Endothelial cell (in vitro differentiated cells): ENCODE data around the gene TOM1. TPM values are rescaled to one million over a fixed set of nuclear protein-coding genes. Genes with fewer than 3 reads are reported as not detected.

Experiments used
- DNase-seq: peaks from one replicate; pipeline ENCODE4 v3.0.0; 2021; ENCODE audit warnings: low spot score
- H3K27ac Mint-ChIP-seq: one replicate; pipeline ENCODE4 v1.8.0; 2021; ENCODE audit warnings: mixed read lengths, inconsistent platforms; ENCODE audit not compliant: unreplicated experiment
- H3K27me3 Mint-ChIP-seq: one replicate; pipeline ENCODE4 v1.8.0; 2021; ENCODE audit warnings: mild to moderate bottlenecking, moderate library complexity, mixed read lengths, inconsistent platforms; ENCODE audit not compliant: unreplicated experiment
- H3K36me3 Mint-ChIP-seq: one replicate; pipeline ENCODE4 v1.8.0; 2021; ENCODE audit warnings: mild to moderate bottlenecking, low read depth, mixed read lengths, inconsistent platforms; ENCODE audit not compliant: unreplicated experiment
- H3K4me1 Mint-ChIP-seq: one replicate; pipeline ENCODE4 v1.8.0; 2021; ENCODE audit warnings: mild to moderate bottlenecking, mixed read lengths, inconsistent platforms; ENCODE audit not compliant: unreplicated experiment
- H3K4me3 Mint-ChIP-seq: one replicate; pipeline ENCODE4 v1.8.0; 2021; ENCODE audit warnings: mild to moderate bottlenecking, mixed read lengths, inconsistent platforms; ENCODE audit not compliant: unreplicated experiment
- H3K9me3 Mint-ChIP-seq: one replicate; pipeline ENCODE4 v1.8.0; 2021; ENCODE audit warnings: mixed read lengths, inconsistent platforms; ENCODE audit not compliant: unreplicated experiment
- CTCF ChIP-seq: fragments of 200-600 bp; sonication (generic); IDR thresholded peaks from one replicate; pipeline ENCODE4 v1.5.0; 2021; ENCODE audit warnings: antibody characterized with exemption; ENCODE audit not compliant: unreplicated experiment
- total RNA-seq: library from RNA; stranded (reverse); fragmentation: NEBNext Ultra II Directional; extraction: Animal tissue kit (Norgen Biotek cat#: 25700); gene quantifications from one replicate; pipeline ENCODE4 v1.2.1, GENCODE V29; 2021; ENCODE audit not compliant: unreplicated experiment

The TOM1 gene
- total RNA-seq, 1 donor from 2014 or later: 32.0 TPM

GRCh38 chr22:35379146-35379993 lies 79.7 kb downstream of the TOM1 start:
- Mint-ChIP-seq H3K4me1 (peaks cover 44% of the 10 kb centered on the region), H3K4me3 (peak overlapping the region; percentile 42), H3K9me3 (no peaks in the 10 kb centered on the region), H3K36me3 (no peaks in the 10 kb centered on the region), H3K27me3 (peaks cover 7% of the 10 kb centered on the region), H3K27ac (peak overlapping the region; percentile 67)
- no peak for TF ChIP-seq CTCF
- no peak for DNase-seq

GRCh38 chr22:35380013-35380412 lies 80.3 kb downstream of the TOM1 start:
- no peak for DNase-seq
- no peaks in the 10 kb centered on the region for H3K9me3 Mint-ChIP-seq
- H3K36me3 Mint-ChIP-seq: no peaks in the 10 kb centered on the region
- H3K27ac Mint-ChIP-seq: no peak overlapping the region
- peaks cover 44% of the 10 kb centered on the region for H3K4me1 Mint-ChIP-seq
- H3K27me3 Mint-ChIP-seq: peaks cover 7% of the 10 kb centered on the region
- no peak for TF ChIP-seq CTCF
- peak overlapping the region; percentile 42 for H3K4me3 Mint-ChIP-seq

- peak within 1 kb of the TSS; percentile 84 for H3K4me3 Mint-ChIP-seq
- H3K9me3 Mint-ChIP-seq: no peaks in the 10 kb centered on the region
- no peak for TF ChIP-seq CTCF
- H3K4me1 Mint-ChIP-seq: peaks cover 44% of the 10 kb centered on the region
- H3K27ac Mint-ChIP-seq: peak within 1 kb of the TSS; percentile 48
- no peaks in the 10 kb centered on the region for H3K36me3 Mint-ChIP-seq
- peaks cover 4% of the 10 kb centered on the region for H3K27me3 Mint-ChIP-seq
- DNase-seq: peak; percentile 81
Measured at GRCh38 chr22:35380537-35381423, 81.1 kb downstream of the TOM1 start, which contains the start of gene HMOX1. Gene HMOX1, plus strand, starts transcription at chr22:35381096. Its CDS starts 78 bp downstream, at chr22:35381174.

GRCh38 chr22:35381424-35382009 lies 81.8 kb downstream of the TOM1 start:
- Mint-ChIP-seq H3K9me3 (no peaks in the 10 kb centered on the region), H3K36me3 (no peaks in the 10 kb centered on the region), H3K4me1 (peaks cover 44% of the 10 kb centered on the region), H3K27me3 (peaks cover 4% of the 10 kb centered on the region), H3K4me3 (peak overlapping the region; percentile 84), H3K27ac (peak overlapping the region; percentile 48)
- TF ChIP-seq CTCF: no peak
- DNase-seq: no peak
